Activated B cell treated with CpG ODN at 0.5 μM for 24 hours (primary cell): ENCODE measurements around the gene HS6ST2. TPM values are rescaled to one million over a fixed set of nuclear protein-coding genes. Genes with fewer than 3 reads are reported as not detected.

Experiments
- ATAC-seq: fragments of 200-7000 bp; cut with Tn5 transposase; one replicate; pipeline ENCODE4 v1.10.0; 2021; ENCODE audit warnings: low read depth, mild to moderate bottlenecking, moderate library complexity
- CTCF ChIA-PET: fragments of 350-600 bp; sonication (Branson Sonifier 250); formaldehyde crosslinking; loops from one replicate; lab custom pipeline; 2021; ENCODE audit warnings: antibody characterized with exemption; lab: Charles Lee
- POLR2A ChIA-PET: fragments of 350-600 bp; sonication (Branson Sonifier 250); formaldehyde crosslinking; loops from one replicate; lab custom pipeline; 2021; ENCODE audit warnings: antibody characterized with exemption; lab: Charles Lee
- DNase-seq: peaks from one replicate; pipeline ENCODE4 v3.0.0; 2022
- H3K27ac Mint-ChIP-seq: one replicate; pipeline ENCODE4 v1.8.0; 2020; ENCODE audit warnings: mixed read lengths
- H3K27me3 Mint-ChIP-seq: one replicate; pipeline ENCODE4 v1.8.0; 2021; ENCODE audit warnings: mixed read lengths
- H3K36me3 Mint-ChIP-seq: one replicate; pipeline ENCODE4 v1.8.0; 2021; ENCODE audit warnings: low read depth, mixed read lengths
- H3K4me1 Mint-ChIP-seq: one replicate; pipeline ENCODE4 v1.8.0; 2021; ENCODE audit warnings: mixed read lengths
- H3K4me3 Mint-ChIP-seq: one replicate; pipeline ENCODE4 v1.8.0; 2020; ENCODE audit warnings: mild to moderate bottlenecking, mixed read lengths
- H3K9me3 Mint-ChIP-seq: one replicate; pipeline ENCODE4 v1.8.0; 2020; ENCODE audit warnings: mixed read lengths
- CTCF ChIP-seq: fragments of 200-600 bp; IDR thresholded peaks from one replicate; pipeline ENCODE4 v1.8.0; 2022; ENCODE audit warnings: antibody characterized with exemption, mild to moderate bottlenecking
- intact Hi-C: fragments of 100-400 bp; cut with micrococcal nuclease; formaldehyde crosslinking; loops from one replicate; pipeline ENCODE4 v1.15.1; 2024
- total RNA-seq: library from RNA; stranded (reverse); gene quantifications from 2 replicates; pipeline ENCODE4 v1.2.3, GENCODE V29; 2022

The HS6ST2 gene
- total RNA-seq, 1 donor from 2014 or later, result not detected

GRCh38 chrX:132652871-132653270 lies 305.6 kb downstream of the HS6ST2 start:
- H3K27me3 Mint-ChIP-seq, result no peaks in the 10 kb centered on the region
- no peak for TF ChIP-seq CTCF
- no peak overlapping the region for H3K4me3 Mint-ChIP-seq
- H3K27ac Mint-ChIP-seq, result no peak overlapping the region
- no peaks in the 10 kb centered on the region for H3K36me3 Mint-ChIP-seq
- ATAC-seq (no peak), DNase-seq (no peak)
- no peaks in the 10 kb centered on the region for H3K9me3 Mint-ChIP-seq
- intact Hi-C loops, result no loop called here
- H3K4me1 Mint-ChIP-seq, result no peaks in the 10 kb centered on the region
- POLR2A ChIA-PET, result no interaction called here
- CTCF ChIA-PET, result no interaction called here

- Mint-ChIP-seq H3K36me3 (no peaks in the 10 kb centered on the region), H3K9me3 (no peaks in the 10 kb centered on the region), H3K4me1 (no peaks in the 10 kb centered on the region), H3K4me3 (no peak overlapping the region), H3K27ac (no peak overlapping the region), H3K27me3 (no peaks in the 10 kb centered on the region)
- intact Hi-C loops, result no loop called here
- ChIA-PET POLR2A (no interaction called here), CTCF (no interaction called here)
- ATAC-seq (no peak), DNase-seq (no peak)
- no peak for TF ChIP-seq CTCF
Measured at GRCh38 chrX:132651421-132652086, 306.9 kb downstream of the HS6ST2 start.

- ChIA-PET CTCF (no interaction called here), POLR2A (no interaction called here)
- Mint-ChIP-seq H3K36me3 (no peaks in the 10 kb centered on the region), H3K9me3 (no peaks in the 10 kb centered on the region), H3K27ac (no peak overlapping the region), H3K4me3 (no peak overlapping the region), H3K27me3 (no peaks in the 10 kb centered on the region), H3K4me1 (no peaks in the 10 kb centered on the region)
- intact Hi-C loops, result no loop called here
- DNase-seq, result no peak
- no peak for TF ChIP-seq CTCF
- no peak for ATAC-seq
Measured at GRCh38 chrX:132648895-132649294, 309.5 kb downstream of the HS6ST2 start.

GRCh38 chrX:132639446-132639845 lies 319.0 kb downstream of the HS6ST2 start:
- no peak overlapping the region for H3K4me3 Mint-ChIP-seq
- DNase-seq, result no peak
- no peak overlapping the region for H3K27ac Mint-ChIP-seq
- TF ChIP-seq CTCF, result no peak
- no peaks in the 10 kb centered on the region for H3K27me3 Mint-ChIP-seq
- no peaks in the 10 kb centered on the region for H3K9me3 Mint-ChIP-seq
- intact Hi-C loops, result loop anchor here (5.0 kb wide), 1 partner anchor 1028 kb away; no protein-coding TSS in a partner anchor
- H3K4me1 Mint-ChIP-seq, result no peaks in the 10 kb centered on the region
- ChIA-PET POLR2A (no interaction called here), CTCF (interaction anchor here (0.9 kb wide), 1 partner anchor 9 kb away, joined by 3 read pairs; no protein-coding TSS in a partner anchor)
- ATAC-seq, result no peak
- no peaks in the 10 kb centered on the region for H3K36me3 Mint-ChIP-seq

- no peaks in the 10 kb centered on the region for H3K4me1 Mint-ChIP-seq
- H3K36me3 Mint-ChIP-seq, result no peaks in the 10 kb centered on the region
- no peak overlapping the region for H3K4me3 Mint-ChIP-seq
- POLR2A ChIA-PET, result interaction anchor here (0.6 kb wide), 1 partner anchor 421 kb away, joined by 3 read pairs; no protein-coding TSS in a partner anchor
- no peak for DNase-seq
- CTCF ChIA-PET, result no interaction called here
- no peaks in the 10 kb centered on the region for H3K9me3 Mint-ChIP-seq
- H3K27me3 Mint-ChIP-seq, result no peaks in the 10 kb centered on the region
- intact Hi-C loops, result loop anchor here (5.0 kb wide), 1 partner anchor 1029 kb away; no protein-coding TSS in a partner anchor
- no peak for TF ChIP-seq CTCF
- no peak for ATAC-seq
- no peak overlapping the region for H3K27ac Mint-ChIP-seq
Measured at GRCh38 chrX:132638313-132638712, 320.1 kb downstream of the HS6ST2 start.
